Measurements from ENCODE around the gene CDH24. TPM values are rescaled to one million over a fixed set of nuclear protein-coding genes. Genes with fewer than 3 reads are reported as not detected.
"Not testable (repeated sequence)": the region's sequence is repeated elsewhere in the genome, so short reads cannot be mapped to it uniquely, and the experiment has no call there.

Gene CDH24
- total and polyA plus RNA-seq, 2 of the 4 experiments (the other 2 are of a cell fraction), result 3.9 to 24.4 TPM

DNA sequence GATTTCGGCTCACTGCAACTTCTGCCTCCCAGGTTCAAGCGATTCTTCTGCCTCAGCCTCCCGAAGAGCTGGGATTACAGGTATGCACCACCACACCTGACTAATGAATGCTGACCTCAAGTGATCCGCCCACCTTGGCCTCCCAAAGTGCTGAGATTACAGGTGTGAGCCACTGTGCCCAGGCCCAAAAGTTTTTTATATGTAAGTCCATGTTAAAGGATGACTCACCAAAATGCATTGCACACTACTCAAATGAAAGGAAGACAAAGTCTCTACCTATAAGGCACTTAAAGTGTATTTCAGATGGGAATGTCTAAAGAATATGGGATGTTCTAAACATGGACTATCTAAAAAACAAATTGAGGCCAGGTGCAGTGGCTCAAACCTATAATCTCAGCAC, 53.0 kb downstream of the CDH24 start:
- H3K36me3 ChIP-seq (ENCODE audit: control insufficient read depth, insufficient read depth, low read length); H4K8ac ChIP-seq (ENCODE audit: low read depth in 2 of 2, low read length in 2 of 2); H3K27ac ChIP-seq (ENCODE audit: insufficient read depth, low read length); H3K14ac ChIP-seq (replicated peaks; ENCODE audit: low read depth, low read length); H2AK5ac ChIP-seq (ENCODE audit: low read depth, low read length); H3K9me1 ChIP-seq (ENCODE audit: insufficient read depth, low read length); H2BK20ac ChIP-seq (ENCODE audit: low read depth, low read length); ATAC-seq (ENCODE audit: low read depth); H2AFZ ChIP-seq (replicated peaks; ENCODE audit: low read length, poor library complexity); H3K27me3 ChIP-seq (ENCODE audit: control insufficient read depth, insufficient read depth, low read length); POLR2A ChIA-PET (ENCODE audit: unreplicated experiment); intact Hi-C loops (cut with micrococcal nuclease); H3K4ac ChIP-seq (ENCODE audit: low read depth, low read length); H2BK120ac ChIP-seq (ENCODE audit: low read depth, low read length); DNase-seq; H3K4me3 ChIP-seq (ENCODE audit: insufficient read depth, low read depth, low read length); dilution Hi-C loops (cut with HindIII; ENCODE audit: low sequenced_read_pairs, unreplicated experiment); H2AK9ac ChIP-seq (replicated peaks; ENCODE audit: low read depth, low read length, poor library complexity); H3K23ac ChIP-seq (ENCODE audit: low read depth, low read length); H3K9ac ChIP-seq (ENCODE audit: low read depth, low read length); H3K4me2 ChIP-seq (ENCODE audit: low read depth, low read length); H3K18ac ChIP-seq (ENCODE audit: low read depth, low read length); H3K56ac ChIP-seq (ENCODE audit: extremely low read depth, insufficient read depth, low read length); H2BK15ac ChIP-seq (ENCODE audit: low read depth, low read length); H4K91ac ChIP-seq (ENCODE audit: insufficient read depth, low read depth, low read length); H2BK5ac ChIP-seq (ENCODE audit: low read depth, low read length, poor library complexity, severe bottlenecking); H4K5ac ChIP-seq (ENCODE audit: low read depth, low read length); H4K20me1 ChIP-seq (ENCODE audit: insufficient read depth, low read length); H3K4me1 ChIP-seq (ENCODE audit: control insufficient read depth, insufficient read depth, low read length); BruUV-seq (replicated peaks); in situ Hi-C loops (cut with MboI; ENCODE audit: low sequenced_read_pairs); H3K9me3 ChIP-seq (ENCODE audit: control insufficient read depth, insufficient read depth, low read length): not testable (repeated sequence)
- CTCF ChIA-PET, result interaction anchor here (1.3 kb wide), 1 partner anchor 9 kb away, joined by 4 read pairs; no protein-coding TSS in a partner anchor
- WGBS, 2 experiments (ENCODE audit: extremely low coverage in 2 of 2, insufficient read length in 1 of 2), result no CpG with 5 or more reads among the region's 4 CpGs
- H3K79me1 ChIP-seq (ENCODE audit: low read depth in 1 of 2, low read length in 2 of 2), result peaks cover 0 to 12% of the 10 kb centered on the region in 2 experiments; a peak in 2 of 4 replicates

All from IMR-90 (cell line).